GM20000 (cell line): ENCODE results near the gene MRPL33.

Source experiments
- DNase-seq: peaks from one replicate; pipeline ENCODE4 v3.0.0; 2012; ENCODE audit warnings: low spot score
- CTCF ChIP-seq: IDR thresholded peaks from 2 replicates; pipeline ENCODE4 v1.5.1; 2012; ENCODE audit warnings: mild to moderate bottlenecking, control low read depth; ENCODE audit errors: extremely low read depth, missing control alignments

MRPL33 gene

GRCh38 chr2:27771548-27772335 lies at the start of gene MRPL33:
MRPL33 (plus strand) TSS chr2:27771719; CDS start chr2:27771778, 59 bp downstream.
- peak; percentile 93 for DNase-seq

GRCh38 chr2:27721884-27722485 lies 49.5 kb upstream of the MRPL33 start:
- TF ChIP-seq CTCF = no peak
- DNase-seq = no peak

More at GRCh38 chr2:27771548-27772335, at the start of gene MRPL33:
- TF ChIP-seq CTCF = no peak

- TF ChIP-seq CTCF = peak; percentile 52
- peak; percentile 65 for DNase-seq
Measured at GRCh38 chr2:27723372-27724144, 48.0 kb upstream of the MRPL33 start.

- no peak for TF ChIP-seq CTCF
- no peak for DNase-seq
Measured at GRCh38 chr2:27724191-27724590, 47.3 kb upstream of the MRPL33 start.

- TF ChIP-seq CTCF = no peak
- no peak for DNase-seq
Measured at GRCh38 chr2:27724905-27725701, 46.4 kb upstream of the MRPL33 start.

GRCh38 chr2:27727257-27727656 lies 44.3 kb upstream of the MRPL33 start:
- no peak for DNase-seq
- no peak for TF ChIP-seq CTCF
